ENCODE data around the gene DHX29.

The DHX29 gene, protein sequence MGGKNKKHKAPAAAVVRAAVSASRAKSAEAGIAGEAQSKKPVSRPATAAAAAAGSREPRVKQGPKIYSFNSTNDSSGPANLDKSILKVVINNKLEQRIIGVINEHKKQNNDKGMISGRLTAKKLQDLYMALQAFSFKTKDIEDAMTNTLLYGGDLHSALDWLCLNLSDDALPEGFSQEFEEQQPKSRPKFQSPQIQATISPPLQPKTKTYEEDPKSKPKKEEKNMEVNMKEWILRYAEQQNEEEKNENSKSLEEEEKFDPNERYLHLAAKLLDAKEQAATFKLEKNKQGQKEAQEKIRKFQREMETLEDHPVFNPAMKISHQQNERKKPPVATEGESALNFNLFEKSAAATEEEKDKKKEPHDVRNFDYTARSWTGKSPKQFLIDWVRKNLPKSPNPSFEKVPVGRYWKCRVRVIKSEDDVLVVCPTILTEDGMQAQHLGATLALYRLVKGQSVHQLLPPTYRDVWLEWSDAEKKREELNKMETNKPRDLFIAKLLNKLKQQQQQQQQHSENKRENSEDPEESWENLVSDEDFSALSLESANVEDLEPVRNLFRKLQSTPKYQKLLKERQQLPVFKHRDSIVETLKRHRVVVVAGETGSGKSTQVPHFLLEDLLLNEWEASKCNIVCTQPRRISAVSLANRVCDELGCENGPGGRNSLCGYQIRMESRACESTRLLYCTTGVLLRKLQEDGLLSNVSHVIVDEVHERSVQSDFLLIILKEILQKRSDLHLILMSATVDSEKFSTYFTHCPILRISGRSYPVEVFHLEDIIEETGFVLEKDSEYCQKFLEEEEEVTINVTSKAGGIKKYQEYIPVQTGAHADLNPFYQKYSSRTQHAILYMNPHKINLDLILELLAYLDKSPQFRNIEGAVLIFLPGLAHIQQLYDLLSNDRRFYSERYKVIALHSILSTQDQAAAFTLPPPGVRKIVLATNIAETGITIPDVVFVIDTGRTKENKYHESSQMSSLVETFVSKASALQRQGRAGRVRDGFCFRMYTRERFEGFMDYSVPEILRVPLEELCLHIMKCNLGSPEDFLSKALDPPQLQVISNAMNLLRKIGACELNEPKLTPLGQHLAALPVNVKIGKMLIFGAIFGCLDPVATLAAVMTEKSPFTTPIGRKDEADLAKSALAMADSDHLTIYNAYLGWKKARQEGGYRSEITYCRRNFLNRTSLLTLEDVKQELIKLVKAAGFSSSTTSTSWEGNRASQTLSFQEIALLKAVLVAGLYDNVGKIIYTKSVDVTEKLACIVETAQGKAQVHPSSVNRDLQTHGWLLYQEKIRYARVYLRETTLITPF (N-terminal part only)

DNA sequence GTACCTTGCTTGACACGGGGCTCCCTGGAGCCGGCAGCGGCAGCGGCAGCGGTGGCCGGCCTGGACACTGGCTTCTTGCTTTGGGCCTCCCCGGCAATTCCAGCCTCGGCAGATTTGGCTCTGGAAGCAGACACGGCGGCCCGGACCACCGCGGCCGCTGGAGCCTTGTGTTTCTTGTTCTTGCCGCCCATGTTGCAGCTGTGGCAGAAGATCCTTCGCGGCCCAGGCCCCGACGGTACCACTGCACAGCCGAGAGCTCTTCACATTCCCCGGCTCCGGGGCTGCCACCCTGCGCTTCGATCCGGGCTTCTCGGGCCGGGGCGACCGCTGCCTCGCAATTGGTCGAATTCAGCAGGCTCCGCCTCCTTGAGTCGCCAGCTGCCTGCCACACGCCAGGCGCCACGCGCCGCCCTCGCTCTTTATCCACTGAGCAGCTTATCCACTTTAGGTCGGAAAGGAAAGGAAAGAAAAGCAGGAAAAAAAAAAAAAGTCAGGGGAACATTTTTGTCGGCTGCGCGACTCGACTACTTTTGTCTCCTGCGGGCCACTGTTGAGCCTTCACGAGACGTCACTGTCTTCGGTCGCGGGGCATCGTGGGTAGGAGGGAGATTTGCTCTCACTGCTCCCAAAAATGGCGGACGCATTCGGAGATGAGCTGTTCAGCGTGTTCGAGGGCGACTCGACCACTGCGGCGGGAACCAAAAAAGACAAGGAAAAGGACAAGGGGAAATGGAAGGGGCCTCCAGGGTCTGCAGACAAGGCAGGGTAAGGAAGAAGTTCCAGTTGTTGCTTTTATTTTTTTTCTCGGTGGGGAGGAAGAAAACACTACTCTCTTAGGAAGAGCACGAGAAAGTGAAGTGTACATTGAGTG, at the start of gene DHX29, which contains the start of gene MTREX:
Gene DHX29 (minus strand): TSS at position 312 of the 871 bp plus-strand sequence. CDS start 121 bp downstream, at position 191.
Gene MTREX (plus strand): TSS at position 607 of the 871 bp plus-strand sequence. CDS start 25 bp downstream, at position 632.
- no peak within 1 kb of the TSS for H3K4me3 Mint-ChIP-seq
- ATAC-seq (ENCODE audit: low read depth) (peak; percentile 88), DNase-seq (ENCODE audit: low spot score in 2 of 2) (peak; percentile 84 to 91)
- H3K4me1 Mint-ChIP-seq: peaks cover 15% of the 10 kb centered on the region
- no peak within 1 kb of the TSS for H3K27ac Mint-ChIP-seq
- H3K9me3 Mint-ChIP-seq: no peaks in the 10 kb centered on the region
- H3K36me3 Mint-ChIP-seq: peaks cover 7% of the 10 kb centered on the region
- H3K27me3 Mint-ChIP-seq: no peaks in the 10 kb centered on the region

DNA sequence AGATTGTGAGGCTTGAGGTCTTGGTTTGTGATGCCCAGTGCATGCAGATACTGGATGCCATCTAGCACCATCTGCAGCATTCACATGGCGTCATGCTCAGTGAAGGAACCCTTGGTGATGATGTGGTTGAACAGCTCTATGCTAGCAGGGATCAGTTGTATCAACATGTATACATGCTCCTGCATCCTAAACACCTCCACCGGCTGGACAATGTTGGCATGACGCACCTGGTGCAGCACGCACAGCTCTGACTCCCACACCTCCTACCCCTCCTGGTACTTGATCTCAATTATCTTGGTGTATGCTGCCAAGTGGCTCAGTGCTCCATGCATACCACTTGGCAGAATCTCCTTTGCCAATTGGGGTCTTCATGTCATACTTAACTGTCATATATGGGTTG, 49.4 kb upstream of the DHX29 start:
- no peaks in the 10 kb centered on the region for H3K27me3 Mint-ChIP-seq
- ATAC-seq (ENCODE audit: low read depth) (no peak), DNase-seq (ENCODE audit: low spot score in 2 of 2) (no peak)
- H3K27ac Mint-ChIP-seq: no peak overlapping the region
- H3K36me3 Mint-ChIP-seq: peaks cover 47% of the 10 kb centered on the region
- H3K9me3 Mint-ChIP-seq: peaks cover 2% of the 10 kb centered on the region
- H3K4me3 Mint-ChIP-seq: no peak overlapping the region
- H3K4me1 Mint-ChIP-seq: no peaks in the 10 kb centered on the region

DNA sequence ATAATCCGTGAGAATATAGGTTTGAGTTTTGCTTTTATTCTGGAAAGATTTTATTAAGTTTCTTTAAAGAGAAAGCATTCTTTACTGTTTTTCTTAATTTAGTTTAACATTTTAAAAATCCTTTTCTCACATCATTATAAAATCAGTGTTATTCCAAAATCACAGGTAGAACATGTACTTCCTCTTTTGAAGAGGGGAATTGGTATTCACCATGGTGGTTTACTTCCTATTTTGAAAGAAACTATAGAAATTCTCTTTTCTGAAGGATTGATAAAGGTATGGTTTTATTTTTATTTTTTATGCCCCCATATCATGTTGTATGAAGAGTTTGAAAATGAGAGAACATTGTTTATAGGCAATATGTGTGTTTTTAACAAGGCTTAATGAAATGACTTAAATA, 43.3 kb upstream of the DHX29 start:
- DNase-seq (ENCODE audit: low spot score in 2 of 2) (no peak), ATAC-seq (ENCODE audit: low read depth) (peak; percentile 56)
- Mint-ChIP-seq H3K4me1 (no peaks in the 10 kb centered on the region), H3K27me3 (no peaks in the 10 kb centered on the region), H3K4me3 (no peak overlapping the region), H3K27ac (no peak overlapping the region), H3K36me3 (peaks cover 36% of the 10 kb centered on the region), H3K9me3 (no peaks in the 10 kb centered on the region)

DNA sequence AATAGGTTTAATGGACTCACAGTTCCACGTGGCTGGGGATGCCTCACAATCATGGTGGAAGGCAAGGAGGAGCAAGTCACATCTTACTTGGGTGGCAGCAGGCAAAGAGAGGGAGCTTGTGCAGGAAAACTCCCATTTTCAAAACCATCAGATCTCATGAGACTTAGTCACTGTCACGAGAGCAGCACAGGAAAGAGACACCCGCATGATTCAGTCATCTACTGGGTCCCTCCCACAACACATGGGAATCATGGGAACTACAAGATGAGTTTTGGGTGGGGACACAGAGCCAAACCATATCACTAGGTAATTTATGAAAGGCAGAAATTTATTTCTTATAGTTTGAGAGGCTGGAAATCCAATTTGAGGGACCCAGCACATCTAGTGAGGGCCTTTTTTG, 40.3 kb upstream of the DHX29 start:
- H3K9me3 Mint-ChIP-seq: no peaks in the 10 kb centered on the region
- H3K4me3 Mint-ChIP-seq: no peak overlapping the region
- DNase-seq (ENCODE audit: low spot score in 2 of 2) (no peak), ATAC-seq (ENCODE audit: low read depth) (no peak)
- peak overlapping the region; percentile 17 for H3K27ac Mint-ChIP-seq
- H3K27me3 Mint-ChIP-seq: no peaks in the 10 kb centered on the region
- peaks cover 30% of the 10 kb centered on the region for H3K36me3 Mint-ChIP-seq
- H3K4me1 Mint-ChIP-seq: no peaks in the 10 kb centered on the region

DNA sequence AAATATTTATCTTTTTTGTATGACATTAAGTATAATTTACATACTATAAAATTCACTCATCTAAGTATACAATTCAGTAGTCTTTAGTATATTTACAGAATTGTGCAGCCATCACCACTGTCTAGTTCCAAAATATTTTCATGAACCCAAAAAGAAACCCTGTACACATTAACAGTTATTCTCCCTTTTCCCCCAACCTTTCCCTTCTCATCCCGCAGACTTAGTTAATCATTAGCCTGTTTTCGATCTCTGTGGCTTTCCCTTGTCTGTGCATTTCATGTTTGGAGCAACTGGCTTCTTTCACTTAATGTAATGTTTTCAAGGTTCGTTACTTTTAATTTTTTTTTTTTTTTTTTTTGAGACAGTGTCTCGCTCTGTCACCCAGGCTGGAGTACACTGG, 37.8 kb upstream of the DHX29 start:
- Mint-ChIP-seq H3K9me3 (no peaks in the 10 kb centered on the region), H3K27me3 (no peaks in the 10 kb centered on the region), H3K4me3 (no peak overlapping the region), H3K36me3 (peaks cover 27% of the 10 kb centered on the region), H3K27ac (no peak overlapping the region), H3K4me1 (no peaks in the 10 kb centered on the region)
- DNase-seq (ENCODE audit: low spot score in 2 of 2): no peak
- no peak for ATAC-seq (ENCODE audit: low read depth)

DNA sequence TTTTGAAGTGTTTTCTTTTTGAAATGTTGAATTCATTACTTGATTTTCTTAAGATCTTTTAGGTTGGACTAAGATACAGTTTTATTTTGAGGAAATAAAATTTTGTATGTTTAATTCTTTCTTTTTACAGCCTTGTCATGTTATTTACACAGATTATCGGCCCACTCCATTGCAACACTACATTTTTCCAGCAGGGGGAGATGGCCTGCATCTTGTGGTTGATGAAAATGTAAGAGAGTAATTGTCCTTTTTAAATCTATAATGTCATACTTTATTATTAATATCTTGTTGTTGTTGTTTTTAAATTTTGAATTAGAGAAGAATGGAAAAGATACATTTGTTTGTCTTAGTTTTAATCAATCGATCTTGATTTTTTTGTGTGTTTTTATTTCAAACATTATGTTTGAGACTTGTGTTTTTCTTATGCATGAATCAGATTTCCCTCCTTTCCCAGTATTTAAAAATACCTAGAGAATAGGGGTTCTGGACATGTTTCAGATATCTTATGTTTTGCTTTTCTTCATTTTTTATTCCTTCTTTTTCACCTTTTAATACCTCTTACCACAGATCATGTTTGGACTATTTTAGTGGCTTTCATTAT, 37.0 kb upstream of the DHX29 start:
- H3K27ac Mint-ChIP-seq: no peak overlapping the region

DNA sequence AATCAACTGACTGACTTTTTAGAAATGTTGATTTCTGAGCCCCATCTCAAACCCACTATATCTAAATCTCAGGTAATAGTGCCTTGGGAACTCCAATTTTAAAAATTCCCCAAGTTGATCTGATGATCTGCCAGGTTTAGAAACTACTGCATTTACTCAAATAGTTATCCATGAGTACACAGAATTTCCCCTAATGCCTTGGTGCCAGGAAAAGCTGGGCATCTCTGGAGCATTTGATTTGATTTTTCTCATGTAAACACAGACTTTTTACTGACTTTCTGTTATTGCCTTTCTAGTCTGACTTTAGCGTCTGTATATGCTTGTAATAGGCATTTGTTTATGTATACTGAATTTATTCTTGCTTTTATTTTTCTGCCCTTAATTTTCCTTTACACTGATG, 36.1 kb upstream of the DHX29 start:
- Mint-ChIP-seq H3K4me3 (no peak overlapping the region), H3K27me3 (no peaks in the 10 kb centered on the region), H3K27ac (peak overlapping the region; percentile 68), H3K4me1 (peaks cover 6% of the 10 kb centered on the region), H3K9me3 (no peaks in the 10 kb centered on the region), H3K36me3 (peaks cover 23% of the 10 kb centered on the region)
- no peak for ATAC-seq (ENCODE audit: low read depth)
- DNase-seq (ENCODE audit: low spot score in 2 of 2): no peak

More for the DNA sequence above, 37.0 kb upstream of the DHX29 start:
- Mint-ChIP-seq H3K9me3 (no peaks in the 10 kb centered on the region), H3K36me3 (peaks cover 25% of the 10 kb centered on the region), H3K4me3 (no peak overlapping the region), H3K4me1 (no peaks in the 10 kb centered on the region), H3K27me3 (no peaks in the 10 kb centered on the region)
- DNase-seq (ENCODE audit: low spot score in 2 of 2) (peak; percentile 49 to 53), ATAC-seq (ENCODE audit: low read depth) (peak; percentile 52)

DNA sequence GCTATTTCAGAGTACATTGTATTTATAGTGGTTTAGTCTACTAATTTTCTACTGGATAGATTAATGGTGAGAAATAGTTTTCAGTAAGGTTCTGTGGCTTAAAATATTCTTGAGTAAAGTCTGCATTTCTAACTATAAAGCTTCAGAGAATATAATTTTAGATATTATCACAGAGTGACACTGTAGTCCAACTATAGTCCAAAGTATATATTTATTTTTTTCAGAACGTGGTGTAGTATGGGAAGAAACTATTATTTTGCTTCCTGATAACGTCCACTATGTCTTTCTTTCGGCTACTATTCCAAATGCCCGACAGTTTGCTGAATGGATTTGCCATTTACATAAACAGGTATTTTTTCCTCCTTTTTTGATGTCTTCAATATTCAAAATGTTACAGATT, 35.6 kb upstream of the DHX29 start:
- Mint-ChIP-seq H3K27ac (peak overlapping the region; percentile 68), H3K36me3 (peaks cover 20% of the 10 kb centered on the region), H3K9me3 (no peaks in the 10 kb centered on the region), H3K27me3 (no peaks in the 10 kb centered on the region), H3K4me1 (peaks cover 9% of the 10 kb centered on the region), H3K4me3 (no peak overlapping the region)
- no peak for DNase-seq (ENCODE audit: low spot score in 2 of 2)
- ATAC-seq (ENCODE audit: low read depth): no peak

DNA sequence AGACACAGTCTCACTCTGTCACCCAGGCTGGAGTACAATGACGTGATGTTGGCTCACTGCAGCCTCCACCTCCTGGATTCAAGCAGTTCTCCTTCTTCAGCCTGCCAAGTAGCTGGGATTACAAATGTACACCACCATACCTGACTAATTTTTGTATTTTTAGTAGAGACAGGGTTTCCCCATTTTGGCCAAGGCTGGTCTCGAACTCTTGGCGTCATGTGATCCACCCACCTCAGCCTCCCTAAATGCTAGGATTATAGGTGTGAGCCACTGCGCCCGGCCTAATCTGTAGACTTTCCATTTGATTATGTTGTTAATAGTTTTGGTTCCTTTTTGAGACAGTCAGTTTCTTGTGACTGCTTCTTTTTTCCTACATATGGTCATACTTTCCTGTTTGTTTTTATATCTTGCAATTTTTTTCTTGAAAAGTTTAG, 31.3 kb upstream of the DHX29 start:
- Mint-ChIP-seq H3K27ac (peak overlapping the region; percentile 87), H3K9me3 (no peaks in the 10 kb centered on the region), H3K27me3 (no peaks in the 10 kb centered on the region), H3K4me1 (peaks cover 14% of the 10 kb centered on the region), H3K36me3 (peaks cover 16% of the 10 kb centered on the region), H3K4me3 (peak overlapping the region; percentile 46)
- DNase-seq (ENCODE audit: low spot score in 2 of 2): peak in 1 of 2 donors; percentile 4
- peak; percentile 69 for ATAC-seq (ENCODE audit: low read depth)

DNA sequence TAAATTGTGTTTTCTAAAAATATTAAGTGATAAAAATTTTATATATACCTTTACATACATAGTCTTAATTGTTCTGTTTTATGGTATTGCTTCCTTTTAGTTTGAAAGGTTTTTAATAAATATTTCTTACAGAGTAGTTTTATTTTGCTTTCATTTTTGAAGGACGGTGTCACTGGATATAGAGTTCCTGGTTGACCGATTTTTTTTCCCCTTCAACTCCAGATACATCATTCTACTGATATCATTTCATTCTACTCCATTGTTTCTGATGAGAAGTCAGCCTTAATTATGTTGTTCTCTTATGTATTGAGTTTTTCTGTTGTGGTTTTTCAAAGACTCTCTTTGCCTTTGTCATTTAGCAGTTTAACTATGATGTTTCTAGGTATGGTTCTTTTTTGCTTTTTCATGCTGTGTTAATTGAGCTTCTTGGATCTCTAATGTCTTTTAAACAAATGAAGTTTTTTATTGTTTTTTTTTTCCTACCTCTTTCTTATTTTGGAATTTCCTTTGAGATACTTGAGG, 30.7 kb upstream of the DHX29 start:
- Mint-ChIP-seq H3K4me3 (peak overlapping the region; percentile 48), H3K27ac (peak overlapping the region; percentile 87), H3K27me3 (no peaks in the 10 kb centered on the region), H3K4me1 (peaks cover 14% of the 10 kb centered on the region), H3K36me3 (peaks cover 17% of the 10 kb centered on the region), H3K9me3 (no peaks in the 10 kb centered on the region)
- no peak for DNase-seq (ENCODE audit: low spot score in 2 of 2)
- ATAC-seq (ENCODE audit: low read depth): no peak

DNA sequence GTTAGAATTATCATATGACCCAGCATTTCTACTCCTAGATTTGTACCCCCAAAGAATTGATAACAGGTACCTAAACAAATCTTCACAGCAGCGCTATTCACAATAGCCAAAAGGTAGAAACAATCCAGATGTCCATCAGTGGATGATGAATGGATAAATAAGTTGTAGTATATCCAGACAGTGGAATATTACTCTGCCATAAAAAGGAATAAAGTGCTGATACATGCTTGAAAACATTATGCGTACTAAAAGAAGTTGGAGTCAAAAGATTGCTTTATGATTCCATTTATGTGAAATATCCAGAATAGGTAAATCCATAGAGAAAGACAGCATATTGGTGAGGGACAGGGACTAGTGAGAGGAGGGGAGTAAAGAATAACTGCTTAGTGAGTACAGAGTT, 26.3 kb upstream of the DHX29 start:
- ATAC-seq (ENCODE audit: low read depth): no peak
- DNase-seq (ENCODE audit: low spot score in 2 of 2): no peak
- H3K4me3 Mint-ChIP-seq: no peak overlapping the region
- H3K4me1 Mint-ChIP-seq: peaks cover 12% of the 10 kb centered on the region
- H3K27me3 Mint-ChIP-seq: no peaks in the 10 kb centered on the region
- peaks cover 32% of the 10 kb centered on the region for H3K36me3 Mint-ChIP-seq
- H3K9me3 Mint-ChIP-seq: no peaks in the 10 kb centered on the region
- peak overlapping the region; percentile 4 for H3K27ac Mint-ChIP-seq

DNA sequence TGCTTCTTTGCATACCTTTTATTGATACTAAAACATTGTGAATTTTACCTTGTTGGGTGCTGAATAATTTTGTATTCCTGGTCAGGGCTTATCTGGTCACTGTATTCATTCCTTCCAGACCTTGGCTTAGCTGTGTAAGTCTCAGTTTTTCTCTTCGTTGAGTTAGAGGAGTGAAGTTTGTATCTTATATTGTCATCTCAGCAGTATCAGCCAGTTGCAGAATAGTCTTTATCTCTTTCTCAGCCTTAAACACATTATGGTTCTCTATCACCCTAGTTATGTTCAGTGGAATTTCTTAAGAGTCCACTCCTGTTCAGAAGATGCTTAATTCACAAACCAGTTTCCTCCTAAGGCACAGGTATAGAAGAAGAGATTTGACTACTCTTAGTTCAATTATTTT, 25.5 kb upstream of the DHX29 start:
- Mint-ChIP-seq H3K27me3 (no peaks in the 10 kb centered on the region), H3K9me3 (no peaks in the 10 kb centered on the region), H3K4me3 (no peak overlapping the region), H3K27ac (no peak overlapping the region), H3K36me3 (peaks cover 33% of the 10 kb centered on the region), H3K4me1 (peaks cover 7% of the 10 kb centered on the region)
- no peak for DNase-seq (ENCODE audit: low spot score in 2 of 2)
- no peak for ATAC-seq (ENCODE audit: low read depth)
